ENCODE data around the gene TRAPPC12.

- TF ChIP-seq, protein P1, sequence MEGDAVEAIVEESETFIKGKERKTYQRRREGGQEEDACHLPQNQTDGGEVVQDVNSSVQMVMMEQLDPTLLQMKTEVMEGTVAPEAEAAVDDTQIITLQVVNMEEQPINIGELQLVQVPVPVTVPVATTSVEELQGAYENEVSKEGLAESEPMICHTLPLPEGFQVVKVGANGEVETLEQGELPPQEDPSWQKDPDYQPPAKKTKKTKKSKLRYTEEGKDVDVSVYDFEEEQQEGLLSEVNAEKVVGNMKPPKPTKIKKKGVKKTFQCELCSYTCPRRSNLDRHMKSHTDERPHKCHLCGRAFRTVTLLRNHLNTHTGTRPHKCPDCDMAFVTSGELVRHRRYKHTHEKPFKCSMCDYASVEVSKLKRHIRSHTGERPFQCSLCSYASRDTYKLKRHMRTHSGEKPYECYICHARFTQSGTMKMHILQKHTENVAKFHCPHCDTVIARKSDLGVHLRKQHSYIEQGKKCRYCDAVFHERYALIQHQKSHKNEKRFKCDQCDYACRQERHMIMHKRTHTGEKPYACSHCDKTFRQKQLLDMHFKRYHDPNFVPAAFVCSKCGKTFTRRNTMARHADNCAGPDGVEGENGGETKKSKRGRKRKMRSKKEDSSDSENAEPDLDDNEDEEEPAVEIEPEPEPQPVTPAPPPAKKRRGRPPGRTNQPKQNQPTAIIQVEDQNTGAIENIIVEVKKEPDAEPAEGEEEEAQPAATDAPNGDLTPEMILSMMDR (IDR thresholded peaks at IDR 0.05) = no peak
- TF ChIP-seq MLX (CRISPR knock-in tag; IDR thresholded peaks at IDR 0.05) (no peak), NFYB (CRISPR knock-in tag; conservative IDR thresholded peaks at IDR 0.05; ENCODE audit: low read depth) (no peak), ZNF317 (CRISPR knock-in tag; IDR thresholded peaks at IDR 0.05; ENCODE audit: borderline replicate concordance, low read depth) (no peak)
Measured at GRCh38 chr2:3399381-3399780, 19.9 kb downstream of the TRAPPC12 start.
